Lower leg skin (tissue), 3 donors: Measurements from ENCODE around the gene HK2.

ENCODE experiments used
- CTCF ChIP-seq, 3 donors: fragments of 450-650 bp; IDR thresholded peaks; one replicate each; pipeline ENCODE4 v1.5.1; 2016; ENCODE audit warnings: antibody characterized with exemption in 3 of 3, mild to moderate bottlenecking in 3 of 3, moderate library complexity in 2 of 3
- POLR2A ChIP-seq, 2 donors: fragments of 450-650 bp; IDR thresholded peaks; one replicate each; pipeline ENCODE4 v1.6.1; 2016 to 2017; ENCODE audit warnings: antibody characterized with exemption in 2 of 2, mild to moderate bottlenecking in 1 of 2, moderate library complexity in 1 of 2

GRCh38 chr2:74941284-74941683 is 107.4 kb downstream of the HK2 start:
- no peak for TF ChIP-seq CTCF (IDR thresholded peaks at IDR 0.05)
- TF ChIP-seq POLR2A (IDR thresholded peaks at IDR 0.05): no peak
